Measurements from ENCODE around the gene CXCL8. TPM values are rescaled to one million over a fixed set of nuclear protein-coding genes. Genes with fewer than 3 reads are reported as not detected.

CXCL8 gene
- total RNA-seq, 1 experiment from 2014 or later = 12.9 TPM

GRCh38 chr4:73718375-73719373, 21.7 kb upstream of the CXCL8 start:
- no peak for DNase-seq (ENCODE audit: low read depth)

- no peak for DNase-seq (ENCODE audit: low read depth)
Observed at GRCh38 chr4:73721435-73721834, 18.9 kb upstream of the CXCL8 start.

- DNase-seq (ENCODE audit: low read depth) = peak; percentile 64
Observed at GRCh38 chr4:73721909-73722308, 18.5 kb upstream of the CXCL8 start.

GRCh38 chr4:73723023-73723422, 17.3 kb upstream of the CXCL8 start:
- DNase-seq (ENCODE audit: low read depth) = peak; percentile 37

- DNase-seq (ENCODE audit: low read depth) = no peak
Observed at GRCh38 chr4:73723928-73724327, 16.4 kb upstream of the CXCL8 start.

- no peak for DNase-seq (ENCODE audit: low read depth)
Observed at GRCh38 chr4:73725510-73725909, 14.9 kb upstream of the CXCL8 start.

GRCh38 chr4:73725985-73726384, 14.4 kb upstream of the CXCL8 start:
- peak; percentile 93 for DNase-seq (ENCODE audit: low read depth)

- no peak for DNase-seq (ENCODE audit: low read depth)
Observed at GRCh38 chr4:73727685-73728084, 12.7 kb upstream of the CXCL8 start.

- no peak for DNase-seq (ENCODE audit: low read depth)
Observed at GRCh38 chr4:73728091-73728741, 12.2 kb upstream of the CXCL8 start.

- peak; percentile 73 for DNase-seq (ENCODE audit: low read depth)
Observed at GRCh38 chr4:73729534-73730165, 10.7 kb upstream of the CXCL8 start.

- no peak for DNase-seq (ENCODE audit: low read depth)
Observed at GRCh38 chr4:73730292-73730691, 10.1 kb upstream of the CXCL8 start.

GRCh38 chr4:73730867-73731266, 9.5 kb upstream of the CXCL8 start:
- DNase-seq (ENCODE audit: low read depth) = no peak

- DNase-seq (ENCODE audit: low read depth) = no peak
Observed at GRCh38 chr4:73731968-73732610, 8.3 kb upstream of the CXCL8 start.

GRCh38 chr4:73732759-73733431, 7.5 kb upstream of the CXCL8 start:
- no peak for DNase-seq (ENCODE audit: low read depth)

- no peak for DNase-seq (ENCODE audit: low read depth)
Observed at GRCh38 chr4:73734530-73735001, 5.8 kb upstream of the CXCL8 start.

GRCh38 chr4:73735231-73735630, 5.1 kb upstream of the CXCL8 start:
- no peak for DNase-seq (ENCODE audit: low read depth)

- no peak for DNase-seq (ENCODE audit: low read depth)
Observed at GRCh38 chr4:73741031-73741749, 821 bp downstream of the CXCL8 start.

GRCh38 chr4:73741750-73742489, 1.6 kb downstream of the CXCL8 start:
- DNase-seq (ENCODE audit: low read depth) = no peak

- no peak for DNase-seq (ENCODE audit: low read depth)
Observed at GRCh38 chr4:73742490-73743160, 2.3 kb downstream of the CXCL8 start.

All from HT1080 (cell line).